Activated CD4-positive, CD25-positive, alpha-beta regulatory T cell treated with anti-CD3 and anti-CD28 coated beads, Interleukin-2, amount 50 U/mL, for 16 hours (primary cell): ENCODE measurements around the gene GRIK4.

Experiments
- DNase-seq: peaks from one replicate; pipeline ENCODE4 v3.0.0-alpha.2; 2020; ENCODE audit warnings: low read depth, low spot score

The GRIK4 gene

DNA sequence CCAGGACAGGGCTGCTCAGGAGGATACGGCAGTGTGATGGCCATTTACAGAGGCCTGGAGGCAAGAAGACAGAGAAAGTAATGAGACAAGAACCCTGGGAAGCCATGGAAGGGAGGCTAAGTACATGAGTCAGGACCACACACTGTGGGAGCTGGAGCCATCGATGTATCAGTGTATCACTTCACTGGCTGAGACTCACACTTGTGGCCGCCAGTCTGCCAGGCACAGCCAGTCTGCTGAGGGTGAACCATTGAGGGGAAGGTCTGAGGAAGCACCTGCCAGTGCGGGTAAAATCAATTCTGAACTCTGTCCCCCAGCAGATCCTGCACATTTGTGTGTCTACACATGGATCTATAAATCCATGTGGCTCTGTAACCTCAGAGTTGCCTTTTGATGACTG, 195.6 kb downstream of the GRIK4 start:
- DNase-seq, result no peak

DNA sequence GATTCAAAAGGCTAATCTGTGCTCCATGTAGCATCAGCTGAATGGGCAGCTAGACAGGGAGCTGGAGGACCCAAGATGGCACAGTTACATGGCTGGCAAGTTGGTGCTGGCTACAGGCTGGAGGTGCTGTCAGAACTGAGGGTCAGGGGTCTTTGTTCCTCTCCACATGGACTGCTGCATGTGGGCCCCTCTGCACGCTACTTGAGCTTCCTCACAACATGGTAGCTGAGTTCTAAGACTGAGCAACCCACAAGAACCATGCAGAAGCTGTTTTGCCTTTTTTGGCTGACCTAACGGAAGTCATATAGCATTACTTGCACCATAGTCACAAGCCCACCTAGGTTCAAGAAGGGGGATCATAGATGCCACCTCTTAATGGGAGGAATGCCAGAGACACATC, 196.1 kb downstream of the GRIK4 start:
- DNase-seq, result no peak

DNA sequence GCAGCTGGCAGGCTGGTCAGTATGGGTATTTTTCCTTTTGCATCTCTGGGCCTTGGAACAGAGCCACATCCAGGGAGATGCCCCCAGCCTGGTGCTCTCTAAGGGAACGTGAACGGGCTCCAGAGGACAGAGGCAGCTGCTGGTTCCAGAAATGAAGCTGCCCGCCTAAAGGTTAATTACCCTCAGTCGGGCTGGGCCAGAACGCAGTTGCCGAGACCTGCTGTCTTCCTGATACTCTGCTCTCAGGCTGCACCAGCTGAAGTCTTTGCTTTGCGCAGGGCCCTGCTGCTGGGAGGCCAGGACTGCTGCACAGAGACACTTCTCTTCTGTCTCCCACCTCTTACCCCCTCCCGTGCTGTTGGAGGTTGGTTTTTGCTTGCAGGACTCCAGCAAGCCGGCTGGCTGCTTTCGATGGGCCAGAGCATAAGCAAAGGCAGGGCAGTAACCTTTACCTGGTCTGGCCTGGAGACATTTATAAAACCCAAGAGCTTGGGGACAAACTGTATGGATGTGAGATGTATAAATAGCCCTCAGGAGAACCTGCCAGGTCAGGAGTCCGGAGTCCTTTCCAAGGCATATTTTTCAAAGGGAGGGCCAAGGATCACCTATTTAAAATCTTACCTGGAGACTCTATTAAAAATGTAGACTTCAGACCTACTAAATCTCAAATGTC, 197.1 kb downstream of the GRIK4 start:
- DNase-seq, result no peak

DNA sequence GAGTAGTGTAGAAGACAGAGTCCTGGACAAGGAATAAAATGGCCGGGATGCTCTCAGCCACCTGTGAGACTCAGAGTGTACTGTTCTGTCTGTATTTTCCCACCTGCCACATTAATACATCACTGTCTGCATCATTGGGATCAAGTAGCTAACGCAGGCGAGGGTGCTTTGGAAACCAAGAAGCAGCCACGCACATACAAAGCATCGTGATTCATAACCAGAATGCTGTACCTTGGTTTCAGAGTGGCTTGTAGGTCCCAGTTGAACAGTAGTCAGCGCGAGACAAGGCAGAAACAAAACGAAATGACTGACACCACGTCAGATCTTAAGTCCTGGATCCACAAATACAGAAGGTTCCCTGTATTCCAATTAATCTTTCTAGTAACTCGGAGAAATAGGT, 198.3 kb downstream of the GRIK4 start:
- DNase-seq, result no peak

DNA sequence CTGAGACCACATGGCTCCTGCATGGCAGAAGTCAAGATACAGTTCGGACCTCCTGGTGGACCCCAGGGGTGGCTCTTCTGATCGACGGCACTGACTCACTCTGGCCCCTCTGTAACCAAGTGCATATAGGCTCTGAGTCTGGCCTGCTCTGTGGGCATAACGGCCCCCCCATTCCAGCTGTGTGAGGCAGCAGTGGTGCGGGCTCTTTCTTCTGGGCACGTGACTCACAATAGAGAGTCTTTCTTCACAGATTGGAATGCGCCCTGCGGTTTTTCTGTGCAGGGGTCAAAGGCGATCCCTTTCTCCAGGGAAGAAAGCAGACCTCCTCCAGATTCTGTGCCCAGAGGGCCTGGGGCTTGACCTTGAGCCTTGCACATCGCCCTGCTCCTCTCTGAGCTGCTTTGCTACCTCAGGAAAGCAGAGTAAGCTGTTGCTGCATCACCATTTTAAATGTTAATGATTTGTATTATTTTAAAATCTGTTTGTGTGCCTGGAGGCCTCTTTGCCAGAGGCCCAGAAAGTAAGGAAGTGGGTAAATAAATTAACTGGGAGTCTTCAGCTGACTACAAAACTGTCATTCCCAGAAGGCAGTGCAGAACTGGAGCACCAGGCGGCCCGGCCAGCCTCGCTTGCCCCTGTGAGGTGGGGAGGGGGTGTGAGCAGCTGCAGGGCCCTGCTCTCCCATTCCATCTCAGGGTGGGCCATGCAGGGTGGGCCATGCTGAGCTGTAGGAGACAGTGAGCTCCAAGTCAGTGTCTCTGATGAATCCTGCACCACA, 199.0 kb downstream of the GRIK4 start:
- no peak for DNase-seq

DNA sequence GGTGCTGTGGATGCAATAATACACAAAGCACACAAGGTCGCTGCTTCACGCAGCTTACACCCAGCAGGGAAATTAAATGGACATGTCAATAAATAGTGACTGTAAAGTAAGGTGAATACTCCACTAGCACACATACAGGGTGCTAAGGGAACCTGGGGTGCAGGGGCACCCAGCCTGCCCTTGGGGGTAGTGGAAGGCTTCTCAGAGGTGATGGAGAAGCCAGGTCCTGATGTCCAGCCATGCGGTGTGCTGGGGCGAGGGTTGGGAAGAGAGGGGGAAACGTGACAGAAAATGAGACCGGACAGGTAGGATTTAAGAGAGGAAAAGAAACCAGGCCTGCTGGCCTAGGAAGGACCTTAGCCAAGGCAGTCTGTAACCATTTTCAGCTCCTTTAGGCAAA, 200.5 kb downstream of the GRIK4 start:
- DNase-seq, result no peak

DNA sequence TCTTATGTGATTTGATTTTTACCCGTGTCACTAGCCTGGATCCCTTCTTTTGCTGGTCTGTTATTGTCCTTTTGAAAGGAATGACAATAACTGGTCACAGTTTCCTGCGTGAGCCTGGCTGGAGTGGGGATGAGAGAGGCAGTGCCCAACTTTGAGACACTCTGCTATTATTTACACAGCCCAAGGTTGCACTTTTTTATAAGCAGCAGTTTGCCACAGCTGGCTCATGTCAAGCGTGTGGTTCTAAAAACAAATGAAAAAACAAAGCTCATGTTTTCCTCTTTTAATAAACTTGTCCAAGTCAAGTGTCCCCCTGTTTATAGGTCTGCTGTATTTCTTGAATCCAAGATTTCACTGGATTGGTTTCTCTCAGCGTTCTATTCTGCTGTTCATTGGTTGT, 201.3 kb downstream of the GRIK4 start:
- DNase-seq, result no peak

DNA sequence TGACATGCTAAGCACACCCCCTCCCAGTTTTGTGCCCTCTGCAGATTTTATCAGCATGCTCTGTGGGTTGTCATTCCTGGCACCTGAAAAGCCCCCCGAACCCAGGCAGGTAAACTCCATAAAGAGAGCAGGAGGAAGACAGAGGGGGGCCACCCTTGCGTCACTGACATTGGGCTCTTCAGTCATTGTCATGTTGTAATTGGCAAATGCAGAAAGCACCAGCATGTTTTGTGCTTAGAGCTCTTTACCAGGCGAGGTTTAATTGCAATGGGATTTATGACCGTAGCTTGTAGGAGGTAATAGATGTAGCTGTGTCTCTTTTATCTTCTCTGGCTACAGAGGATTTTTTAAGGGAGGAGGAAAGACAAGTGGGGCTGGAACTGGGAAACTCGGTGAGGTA, 201.7 kb downstream of the GRIK4 start:
- DNase-seq, result no peak

DNA sequence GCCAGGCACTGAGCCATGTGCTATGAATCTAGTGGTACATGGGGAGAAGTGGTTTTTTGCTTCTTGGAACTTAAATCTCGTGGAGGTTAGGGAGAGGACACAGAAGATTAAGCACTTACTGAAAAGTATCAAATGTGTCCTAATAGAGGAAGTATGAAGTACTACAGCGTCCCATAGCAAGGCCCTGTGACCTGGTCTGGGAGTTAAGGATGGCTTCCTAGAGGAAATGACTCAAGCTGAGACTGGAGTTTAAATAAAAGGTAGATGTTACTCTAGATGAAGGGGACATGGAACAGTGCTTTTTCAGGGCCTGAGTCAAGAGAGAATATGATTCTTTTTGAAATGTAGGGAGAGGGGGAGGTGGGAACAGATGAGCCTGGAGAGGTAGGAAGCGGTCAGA, 202.9 kb downstream of the GRIK4 start:
- no peak for DNase-seq

DNA sequence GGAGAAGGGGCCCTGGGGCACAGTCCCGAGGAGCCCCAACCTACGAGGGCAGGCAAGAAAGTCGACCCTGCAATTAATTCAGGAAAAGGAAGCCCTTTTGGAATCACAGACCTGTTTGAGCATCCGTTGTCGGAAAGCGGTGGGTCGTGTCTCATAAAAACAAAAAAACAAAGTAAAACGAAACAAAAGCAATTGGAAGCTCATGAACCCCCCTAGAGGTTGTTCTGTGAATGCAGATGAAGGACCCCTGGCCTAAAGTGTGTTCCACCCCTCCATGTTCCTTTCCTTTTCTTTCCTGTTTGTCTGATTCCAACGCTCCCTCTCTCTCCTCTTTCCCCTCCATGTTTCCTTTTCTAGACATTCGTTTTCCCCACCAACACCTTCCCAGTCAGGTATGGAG, 203.7 kb downstream of the GRIK4 start:
- DNase-seq, result no peak

DNA sequence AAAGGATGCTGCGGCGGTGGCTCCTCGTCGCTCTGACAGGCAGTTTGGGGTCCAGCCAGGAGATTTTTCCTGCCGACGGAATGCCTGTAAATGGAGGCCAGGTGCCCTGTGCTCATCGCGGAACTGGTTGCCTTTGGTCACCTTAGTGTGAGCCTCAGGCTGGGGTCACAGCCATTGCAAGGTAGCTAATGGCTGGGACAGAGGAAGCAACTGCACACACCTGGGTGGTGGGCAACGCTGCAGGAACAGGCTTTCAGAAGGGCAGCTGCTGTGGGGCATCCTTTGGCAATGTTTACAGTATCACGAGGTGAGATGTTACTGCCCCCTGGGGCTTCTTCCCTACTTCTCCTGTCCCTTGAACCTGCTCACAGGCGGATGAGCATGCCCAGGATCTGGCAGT, 205.5 kb downstream of the GRIK4 start:
- no peak for DNase-seq

DNA sequence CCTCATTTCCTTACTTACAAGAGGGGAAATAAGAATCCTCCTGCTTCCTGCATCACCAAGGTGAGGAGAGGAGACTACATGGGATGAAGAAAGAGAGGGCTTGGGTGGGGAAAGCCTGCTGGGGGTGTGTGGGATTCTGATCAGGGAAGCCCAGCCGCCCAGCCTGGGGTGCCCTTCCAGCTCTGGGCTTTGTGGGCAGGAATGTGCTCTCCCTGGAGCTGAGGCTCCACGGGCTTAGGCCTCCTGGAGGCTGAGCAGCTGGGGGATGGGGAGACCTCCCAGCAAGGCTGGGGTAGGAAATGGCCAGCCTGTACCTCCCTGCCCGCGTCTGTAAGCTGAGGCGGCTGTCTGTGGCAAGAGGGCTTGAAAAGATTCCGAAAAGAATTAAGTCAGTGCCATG, 206.1 kb downstream of the GRIK4 start:
- DNase-seq, result no peak

DNA sequence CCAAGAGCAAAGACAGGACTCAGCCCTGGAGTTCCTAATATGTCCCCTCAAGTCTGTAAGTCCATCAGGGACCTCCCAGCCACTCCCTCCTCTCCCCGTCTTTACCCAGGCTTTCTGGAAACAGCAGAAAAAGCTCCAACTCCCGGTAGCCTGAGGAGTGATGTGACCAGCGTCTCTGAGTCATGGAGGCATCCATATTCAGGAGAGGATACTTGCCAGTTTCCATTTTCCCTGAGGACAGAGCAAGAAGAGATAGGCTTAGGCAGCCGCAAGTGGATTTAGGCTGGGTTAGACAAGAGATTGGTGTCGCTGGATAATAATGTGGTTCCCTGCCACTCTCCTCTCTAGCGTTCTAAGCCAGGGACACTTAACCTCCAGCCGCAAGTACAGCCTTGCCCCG, 206.6 kb downstream of the GRIK4 start:
- DNase-seq, result no peak

DNA sequence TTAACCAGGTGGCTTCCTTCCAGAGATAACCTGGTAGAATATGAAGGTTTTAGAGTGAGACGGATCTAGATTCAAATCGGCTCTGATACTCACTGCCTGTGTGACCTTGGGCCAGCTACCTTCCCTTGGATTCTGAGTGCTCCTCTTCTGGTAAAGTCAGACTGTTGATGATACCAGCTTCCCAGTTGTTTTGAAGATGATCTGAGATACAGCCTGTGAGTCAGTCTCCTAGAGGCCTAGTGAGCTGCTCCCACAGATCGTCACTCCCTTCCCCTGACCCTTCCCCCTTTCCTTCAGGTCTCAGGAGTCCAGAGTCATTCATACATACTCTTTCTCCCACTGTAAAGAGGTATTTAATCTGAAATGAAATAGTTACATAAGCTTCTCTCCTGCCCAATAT, 207.8 kb downstream of the GRIK4 start:
- no peak for DNase-seq

DNA sequence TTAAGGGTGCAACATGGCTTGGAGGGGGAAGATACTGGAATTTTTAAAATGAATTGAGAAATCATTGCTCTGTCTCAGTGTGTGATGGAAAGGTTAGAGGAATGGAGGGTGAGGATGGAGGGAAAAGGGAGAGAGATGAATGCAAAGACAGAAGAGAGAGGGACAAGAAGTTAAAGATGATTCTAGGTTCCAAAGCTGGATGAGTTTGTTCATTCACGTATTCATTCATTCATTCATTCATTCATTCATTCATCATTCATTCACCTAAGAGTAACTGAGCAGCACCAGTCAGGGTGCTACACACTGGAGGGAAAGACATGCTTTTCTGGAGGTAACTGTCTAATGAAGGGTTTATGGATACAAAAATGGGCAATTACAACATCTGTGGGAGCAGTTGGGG, 209.2 kb downstream of the GRIK4 start:
- no peak for DNase-seq

DNA sequence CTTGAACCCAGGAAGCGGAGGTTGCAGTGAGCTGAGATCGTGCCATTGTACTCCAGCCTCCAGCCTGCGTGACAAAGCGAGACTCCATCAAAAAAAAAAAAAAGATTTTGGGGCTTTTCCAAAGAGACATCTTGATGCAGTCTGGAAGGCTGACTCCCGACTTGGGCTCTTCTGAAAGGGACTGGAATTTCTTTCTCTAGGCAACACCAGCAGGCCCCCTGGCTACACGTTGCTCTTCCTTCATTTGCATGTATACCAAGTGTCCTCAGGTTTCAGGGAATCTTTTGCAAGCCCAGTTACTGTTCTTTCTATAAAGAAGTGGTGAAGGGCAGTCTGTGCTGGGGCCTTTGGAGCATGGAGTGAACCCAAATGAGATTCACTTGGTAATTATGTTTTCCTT, 211.0 kb downstream of the GRIK4 start:
- no peak for DNase-seq

DNA sequence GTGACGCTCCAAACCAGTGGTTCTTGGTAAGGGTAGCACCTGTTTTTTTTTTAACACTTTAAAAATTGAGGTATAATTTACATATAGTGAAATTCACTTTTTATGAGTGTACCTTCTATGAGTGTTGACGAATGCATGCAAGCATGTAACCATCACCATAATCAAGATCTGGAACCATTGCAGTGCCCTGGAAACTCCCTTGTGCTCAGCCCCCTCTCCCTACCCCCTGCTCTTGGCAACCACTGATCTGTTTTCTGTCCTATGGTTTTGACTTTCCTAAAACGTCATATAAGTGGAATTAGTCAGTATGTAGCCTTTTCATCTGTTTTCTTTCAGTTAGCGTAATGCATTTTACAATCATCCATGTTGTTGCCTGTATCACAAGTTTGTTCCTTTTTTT, 212.2 kb downstream of the GRIK4 start:
- no peak for DNase-seq

DNA sequence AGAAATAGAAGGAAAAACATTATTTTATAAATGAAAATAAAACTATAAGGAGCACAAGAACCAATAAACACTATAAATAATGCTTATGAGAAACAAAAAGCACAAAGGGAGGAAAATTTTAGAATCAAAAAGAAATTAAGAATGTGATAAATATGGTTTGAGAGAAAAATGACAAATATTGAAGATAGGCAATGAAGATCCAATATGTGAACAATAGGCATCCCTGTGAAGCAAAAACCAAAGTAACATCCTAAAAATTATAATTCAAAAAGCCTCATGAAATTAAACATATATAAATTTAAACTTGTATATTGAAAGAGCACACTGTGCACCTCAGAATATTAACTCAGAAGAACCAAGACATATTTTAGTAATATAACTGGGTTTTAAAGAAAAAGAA, 216.2 kb downstream of the GRIK4 start:
- no peak for DNase-seq

DNA sequence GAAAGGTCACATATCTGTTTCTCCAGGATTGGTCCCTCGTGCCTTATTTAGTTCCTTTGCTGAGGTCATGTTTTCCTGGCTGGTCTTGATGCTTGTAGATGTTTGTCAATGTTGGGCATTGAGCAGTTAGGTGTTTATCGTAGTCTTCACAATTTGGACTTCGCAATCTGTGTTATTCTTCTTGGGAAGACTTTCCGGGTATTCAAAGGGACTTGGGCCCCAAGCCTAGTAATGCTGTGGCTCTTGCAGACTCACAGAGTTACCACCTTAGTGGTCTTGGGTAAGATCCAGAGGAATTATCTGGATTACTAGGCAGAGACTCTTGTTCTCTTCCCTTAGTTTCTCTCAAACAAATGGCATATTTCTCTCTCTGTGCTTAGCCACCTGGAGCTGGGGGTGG, 223.5 kb downstream of the GRIK4 start:
- no peak for DNase-seq

DNA sequence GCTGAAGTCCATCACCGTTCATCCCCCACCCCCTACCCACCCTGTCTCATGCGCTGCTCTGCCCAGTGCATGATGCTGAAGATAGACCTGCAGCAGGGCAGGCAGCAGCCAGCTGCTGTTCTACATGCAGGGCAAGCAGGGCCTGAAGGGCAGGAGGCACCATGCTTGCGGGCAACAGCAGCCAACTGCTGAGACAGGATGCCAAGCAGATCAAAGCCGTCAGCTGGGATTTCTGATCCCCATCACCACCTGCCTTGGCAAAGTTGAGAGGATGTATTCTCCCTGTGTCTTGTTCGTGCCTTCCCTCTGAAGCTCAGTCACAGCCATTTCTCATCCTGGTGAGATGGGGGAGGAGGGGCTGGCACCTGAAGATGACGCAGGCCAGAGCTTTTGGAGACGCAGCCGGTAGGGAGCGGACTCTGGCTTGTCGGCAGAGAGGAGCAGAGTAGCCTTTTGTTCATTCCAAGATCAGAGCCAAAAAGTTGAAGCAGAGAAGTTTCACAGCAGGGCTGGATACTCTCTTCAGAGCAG, 227.0 kb downstream of the GRIK4 start:
- DNase-seq, result no peak

DNA sequence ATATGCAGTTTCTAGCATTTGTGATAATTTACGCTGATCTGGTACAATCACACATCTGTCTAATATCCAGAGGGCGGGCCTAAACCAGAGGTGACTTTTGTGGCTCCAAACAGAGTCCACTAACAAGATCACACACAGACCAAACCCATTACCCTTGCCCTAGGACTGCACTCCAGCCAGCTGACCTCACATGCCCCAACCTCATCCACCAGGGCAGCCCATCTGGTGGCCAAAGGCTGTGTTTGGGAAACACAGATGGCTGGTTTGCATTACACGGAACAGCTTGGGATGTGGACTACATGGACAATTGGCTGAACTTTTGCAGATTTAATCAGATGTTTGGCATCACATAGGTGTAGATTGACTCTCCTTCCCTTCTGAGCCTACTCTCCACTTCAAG, 228.2 kb downstream of the GRIK4 start:
- no peak for DNase-seq

DNA sequence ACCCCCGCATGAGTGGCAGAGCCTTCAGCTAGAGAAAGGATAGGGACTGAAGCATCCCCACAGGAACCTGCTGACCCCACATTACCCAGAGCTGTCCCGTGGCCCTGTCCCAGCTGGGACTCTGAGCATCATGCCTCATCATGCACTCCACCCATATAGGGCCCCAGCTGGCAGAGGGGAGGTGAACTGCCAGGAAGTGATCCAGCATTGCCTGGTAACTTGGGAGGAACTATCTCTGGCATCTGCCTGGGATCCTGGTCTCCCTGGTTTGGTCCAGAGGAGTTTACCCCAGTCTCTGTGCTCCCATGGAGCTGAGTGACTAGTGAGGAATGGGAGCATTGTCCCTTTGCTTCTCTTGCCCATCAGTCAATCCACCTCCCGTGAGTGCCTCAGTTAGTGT, 228.8 kb downstream of the GRIK4 start:
- DNase-seq, result no peak
